ENCODE data around the gene PPP4R3B.

DNA sequence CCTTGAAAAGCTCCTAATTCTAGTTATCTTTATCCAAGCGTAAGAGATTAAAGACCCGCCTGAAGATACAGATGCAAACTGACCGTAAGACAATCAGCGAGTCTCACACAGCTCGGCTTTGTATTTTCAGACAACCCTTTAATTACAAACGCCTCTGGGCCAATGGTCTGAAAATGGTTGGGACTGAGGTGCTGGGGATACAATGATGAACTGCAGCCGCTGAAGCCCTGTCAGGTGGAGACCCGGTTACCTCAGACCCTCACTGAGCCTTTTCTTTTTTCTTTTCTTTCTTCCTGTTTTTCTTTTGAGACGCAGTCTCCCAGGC, 98.6 kb downstream of the PPP4R3B start:
- TF ChIP-seq, protein P1, sequence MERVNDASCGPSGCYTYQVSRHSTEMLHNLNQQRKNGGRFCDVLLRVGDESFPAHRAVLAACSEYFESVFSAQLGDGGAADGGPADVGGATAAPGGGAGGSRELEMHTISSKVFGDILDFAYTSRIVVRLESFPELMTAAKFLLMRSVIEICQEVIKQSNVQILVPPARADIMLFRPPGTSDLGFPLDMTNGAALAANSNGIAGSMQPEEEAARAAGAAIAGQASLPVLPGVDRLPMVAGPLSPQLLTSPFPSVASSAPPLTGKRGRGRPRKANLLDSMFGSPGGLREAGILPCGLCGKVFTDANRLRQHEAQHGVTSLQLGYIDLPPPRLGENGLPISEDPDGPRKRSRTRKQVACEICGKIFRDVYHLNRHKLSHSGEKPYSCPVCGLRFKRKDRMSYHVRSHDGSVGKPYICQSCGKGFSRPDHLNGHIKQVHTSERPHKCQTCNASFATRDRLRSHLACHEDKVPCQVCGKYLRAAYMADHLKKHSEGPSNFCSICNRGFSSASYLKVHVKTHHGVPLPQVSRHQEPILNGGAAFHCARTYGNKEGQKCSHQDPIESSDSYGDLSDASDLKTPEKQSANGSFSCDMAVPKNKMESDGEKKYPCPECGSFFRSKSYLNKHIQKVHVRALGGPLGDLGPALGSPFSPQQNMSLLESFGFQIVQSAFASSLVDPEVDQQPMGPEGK (CRISPR knock-in tag; IDR thresholded peaks at IDR 0.05; ENCODE audit: borderline replicate concordance) = no peak
- no peak for TF ChIP-seq ZFP30 (CRISPR knock-in tag; IDR thresholded peaks at IDR 0.05)

All from SK-N-SH treated with all-trans-retinoic acid at 6 μM for 48 hours (cell line).